Activated B cell treated with CpG ODN at 0.5 μM for 24 hours (primary cell): ENCODE data around the gene PATE3. TPM values are rescaled to one million over a fixed set of nuclear protein-coding genes. Genes with fewer than 3 reads are reported as not detected.

ENCODE experiments used
- ATAC-seq: fragments of 200-7000 bp; cut with Tn5 transposase; one replicate; pipeline ENCODE4 v1.10.0; 2021; ENCODE audit warnings: low read depth, mild to moderate bottlenecking, moderate library complexity
- CTCF ChIA-PET: fragments of 350-600 bp; sonication (Branson Sonifier 250); formaldehyde crosslinking; loops from one replicate; lab custom pipeline; 2021; ENCODE audit warnings: antibody characterized with exemption; lab: Charles Lee
- POLR2A ChIA-PET: fragments of 350-600 bp; sonication (Branson Sonifier 250); formaldehyde crosslinking; loops from one replicate; lab custom pipeline; 2021; ENCODE audit warnings: antibody characterized with exemption; lab: Charles Lee
- DNase-seq: peaks from one replicate; pipeline ENCODE4 v3.0.0; 2022
- H3K27ac Mint-ChIP-seq: one replicate; pipeline ENCODE4 v1.8.0; 2020; ENCODE audit warnings: mixed read lengths
- H3K27me3 Mint-ChIP-seq: one replicate; pipeline ENCODE4 v1.8.0; 2021; ENCODE audit warnings: mixed read lengths
- H3K36me3 Mint-ChIP-seq: one replicate; pipeline ENCODE4 v1.8.0; 2021; ENCODE audit warnings: low read depth, mixed read lengths
- H3K4me1 Mint-ChIP-seq: one replicate; pipeline ENCODE4 v1.8.0; 2021; ENCODE audit warnings: mixed read lengths
- H3K4me3 Mint-ChIP-seq: one replicate; pipeline ENCODE4 v1.8.0; 2020; ENCODE audit warnings: mild to moderate bottlenecking, mixed read lengths
- H3K9me3 Mint-ChIP-seq: one replicate; pipeline ENCODE4 v1.8.0; 2020; ENCODE audit warnings: mixed read lengths
- CTCF ChIP-seq: fragments of 200-600 bp; IDR thresholded peaks from one replicate; pipeline ENCODE4 v1.8.0; 2022; ENCODE audit warnings: antibody characterized with exemption, mild to moderate bottlenecking
- intact Hi-C: fragments of 100-400 bp; cut with micrococcal nuclease; formaldehyde crosslinking; loops from one replicate; pipeline ENCODE4 v1.15.1; 2024
- total RNA-seq: library from RNA; stranded (reverse); gene quantifications from 2 replicates; pipeline ENCODE4 v1.2.3, GENCODE V29; 2022

Gene PATE3
- total RNA-seq, 1 donor from 2014 or later: not detected

GRCh38 chr11:125770583-125770982 lies 17.3 kb upstream of the PATE3 start:
- Mint-ChIP-seq H3K4me1 (no peaks in the 10 kb centered on the region), H3K27me3 (peaks cover 6% of the 10 kb centered on the region), H3K36me3 (no peaks in the 10 kb centered on the region), H3K4me3 (no peak overlapping the region), H3K9me3 (no peaks in the 10 kb centered on the region), H3K27ac (no peak overlapping the region)
- ChIA-PET POLR2A (no interaction called here), CTCF (no interaction called here)
- no peak for ATAC-seq
- no peak for TF ChIP-seq CTCF
- intact Hi-C loops: no loop called here
- DNase-seq: no peak

GRCh38 chr11:125772834-125773505 lies 15.0 kb upstream of the PATE3 start:
- Mint-ChIP-seq H3K27ac (no peak overlapping the region), H3K9me3 (no peaks in the 10 kb centered on the region), H3K4me3 (no peak overlapping the region), H3K4me1 (no peaks in the 10 kb centered on the region), H3K27me3 (peaks cover 3% of the 10 kb centered on the region), H3K36me3 (no peaks in the 10 kb centered on the region)
- TF ChIP-seq CTCF: no peak
- ATAC-seq (no peak), DNase-seq (no peak)
- POLR2A ChIA-PET: no interaction called here
- CTCF ChIA-PET: no interaction called here
- intact Hi-C loops: no loop called here

- ATAC-seq (no peak), DNase-seq (no peak)
- ChIA-PET CTCF (no interaction called here), POLR2A (no interaction called here)
- Mint-ChIP-seq H3K27ac (no peak overlapping the region), H3K27me3 (peaks cover 3% of the 10 kb centered on the region), H3K9me3 (no peaks in the 10 kb centered on the region), H3K4me3 (no peak overlapping the region), H3K36me3 (no peaks in the 10 kb centered on the region), H3K4me1 (no peaks in the 10 kb centered on the region)
- intact Hi-C loops: no loop called here
- TF ChIP-seq CTCF: no peak
Observed at GRCh38 chr11:125773516-125773915, 14.4 kb upstream of the PATE3 start.

GRCh38 chr11:125777309-125777708 lies 10.6 kb upstream of the PATE3 start:
- no peak for DNase-seq
- H3K4me3 Mint-ChIP-seq: no peak overlapping the region
- ChIA-PET POLR2A (no interaction called here), CTCF (no interaction called here)
- intact Hi-C loops: no loop called here
- H3K4me1 Mint-ChIP-seq: no peaks in the 10 kb centered on the region
- H3K9me3 Mint-ChIP-seq: no peaks in the 10 kb centered on the region
- H3K27ac Mint-ChIP-seq: no peak overlapping the region
- no peak for ATAC-seq
- no peaks in the 10 kb centered on the region for H3K27me3 Mint-ChIP-seq
- TF ChIP-seq CTCF: no peak
- no peaks in the 10 kb centered on the region for H3K36me3 Mint-ChIP-seq

- ChIA-PET POLR2A (no interaction called here), CTCF (no interaction called here)
- TF ChIP-seq CTCF: no peak
- Mint-ChIP-seq H3K4me3 (no peak within 1 kb of the TSS), H3K27ac (no peak within 1 kb of the TSS), H3K9me3 (no peaks in the 10 kb centered on the region), H3K27me3 (no peaks in the 10 kb centered on the region), H3K36me3 (no peaks in the 10 kb centered on the region), H3K4me1 (no peaks in the 10 kb centered on the region)
- DNase-seq (no peak), ATAC-seq (no peak)
- intact Hi-C loops: no loop called here
Observed at GRCh38 chr11:125778728-125779127, 9.2 kb upstream of the PATE3 start, which contains the start of gene PATE2. PATE2 (minus strand) TSS chr11:125778828; CDS start chr11:125778773, 55 bp downstream.
